ENCODE results near the gene ZNF385D.

- TF ChIP-seq ZNF274 (IDR thresholded peaks at IDR 0.05; ENCODE audit: low read depth, low read length) (no peak), YY1 (IDR thresholded peaks at IDR 0.05; ENCODE audit: insufficient read depth, insufficient read length) (no peak)
Observed at GRCh38 chr3:21722301-21722700, 28.7 kb downstream of the ZNF385D start.
